Measurements from ENCODE around the gene HOXB6.

Gene HOXB6

GRCh38 chr17:48587276-48588073 lies 17.3 kb downstream of the HOXB6 start:
- CTCF ChIA-PET, result interaction anchor here (0.8 to 2.1 kb wide), 25 partner anchors 9 to 279 kb away, joined by 3 to 11 read pairs (median 4); partner anchors contain the start of gene HOXB8
- DNase-seq, result peak in 2 of 3 donors; percentile 70 to 81
- WGBS (ENCODE audit: insufficient coverage), result 6% methylated on average over 3 of the region's 5 CpGs
- Histone ChIP-seq H3K27ac (ENCODE audit: insufficient read depth in 1 of 2, low read depth in 1 of 2, low read length in 2 of 2, poor library complexity in 1 of 2, severe bottlenecking in 2 of 2) (peak overlapping the region; percentile 80 to 87), H3K27me3 (replicated peaks in 2 of 5; ENCODE audit: control insufficient read depth in 4 of 5, insufficient read depth in 5 of 5, low read length in 4 of 5) (peaks cover 0 to 9% (median 0%) of the 10 kb centered on the region in 5 experiments), H3K36me3 (ENCODE audit: control insufficient read depth in 4 of 4, insufficient read depth in 4 of 4, low read length in 3 of 4) (no peaks in the 10 kb centered on the region), H3K4me1 (ENCODE audit: control extremely low read depth in 1 of 4, control insufficient read depth in 4 of 4, insufficient read depth in 4 of 4, low read length in 3 of 4) (peaks cover 11 to 92% (median 71%) of the 10 kb centered on the region in 4 experiments), H3K9me3 (ENCODE audit: control extremely low read depth in 1 of 5, control insufficient read depth in 4 of 5, insufficient read depth in 2 of 5, low read depth in 1 of 5, low read length in 4 of 5) (no peaks in the 10 kb centered on the region), H3K4me3 (ENCODE audit: control insufficient read depth in 1 of 7, extremely low read depth in 1 of 7, insufficient read depth in 4 of 7, low read depth in 2 of 7, low read length in 6 of 7) (peak overlapping the region; percentile 48 to 97 (median 82))
- POLR2A ChIA-PET, result interaction anchor here (0.5 to 1.6 kb wide), 7 partner anchors 9 to 499 kb away, joined by 3 to 7 read pairs (median 3); no protein-coding TSS in a partner anchor

- ChIA-PET POLR2A (interaction anchor here (0.9 to 1.4 kb wide), 2 partner anchors 10 to 40 kb away, joined by 3 to 7 read pairs; no protein-coding TSS in a partner anchor), CTCF (interaction anchor here (0.8 to 2.1 kb wide), 12 partner anchors 12 to 279 kb away, joined by 3 to 11 read pairs (median 4); no protein-coding TSS in a partner anchor)
- peak overlapping the region; percentile 3 to 97 (median 82) for H3K4me3 ChIP-seq (ENCODE audit: control insufficient read depth in 1 of 7, extremely low read depth in 1 of 7, insufficient read depth in 4 of 7, low read depth in 2 of 7, low read length in 6 of 7)
- peaks cover 0 to 7% (median 0%) of the 10 kb centered on the region in 5 experiments for H3K27me3 ChIP-seq (replicated peaks in 2 of 5; ENCODE audit: control insufficient read depth in 4 of 5, insufficient read depth in 5 of 5, low read length in 4 of 5)
- under 1% methylated on average over 21 of the region's 34 CpGs for WGBS (ENCODE audit: insufficient coverage)
- no peaks in the 10 kb centered on the region for H3K9me3 ChIP-seq (ENCODE audit: control extremely low read depth in 1 of 5, control insufficient read depth in 4 of 5, insufficient read depth in 2 of 5, low read depth in 1 of 5, low read length in 4 of 5)
- H3K4me1 ChIP-seq (ENCODE audit: control extremely low read depth in 1 of 4, control insufficient read depth in 4 of 4, insufficient read depth in 4 of 4, low read length in 3 of 4), result peaks cover 11 to 93% (median 72%) of the 10 kb centered on the region in 4 experiments
- H3K36me3 ChIP-seq (ENCODE audit: control insufficient read depth in 4 of 4, insufficient read depth in 4 of 4, low read length in 3 of 4), result no peaks in the 10 kb centered on the region
- peak in 1 of 3 donors; percentile 40 for DNase-seq
- peak overlapping the region; percentile 80 to 87 for H3K27ac ChIP-seq (ENCODE audit: insufficient read depth in 1 of 2, low read depth in 1 of 2, low read length in 2 of 2, poor library complexity in 1 of 2, severe bottlenecking in 2 of 2)
Measured at GRCh38 chr17:48586355-48587258, 18.2 kb downstream of the HOXB6 start.

- H3K27me3 ChIP-seq (replicated peaks in 2 of 5; ENCODE audit: control insufficient read depth in 4 of 5, insufficient read depth in 5 of 5, low read length in 4 of 5), result peaks cover 0 to 4% (median 0%) of the 10 kb centered on the region in 5 experiments
- no peaks in the 10 kb centered on the region for H3K9me3 ChIP-seq (ENCODE audit: control extremely low read depth in 1 of 5, control insufficient read depth in 4 of 5, insufficient read depth in 2 of 5, low read depth in 1 of 5, low read length in 4 of 5)
- H3K36me3 ChIP-seq (ENCODE audit: control insufficient read depth in 4 of 4, insufficient read depth in 4 of 4, low read length in 3 of 4), result no peaks in the 10 kb centered on the region
- DNase-seq, result no peak
- peaks cover 13 to 95% (median 79%) of the 10 kb centered on the region in 4 experiments for H3K4me1 ChIP-seq (ENCODE audit: control extremely low read depth in 1 of 4, control insufficient read depth in 4 of 4, insufficient read depth in 4 of 4, low read length in 3 of 4)
- no peak overlapping the region for H3K27ac ChIP-seq (ENCODE audit: insufficient read depth in 1 of 2, low read depth in 1 of 2, low read length in 2 of 2, poor library complexity in 1 of 2, severe bottlenecking in 2 of 2)
- ChIA-PET POLR2A (interaction anchor here (0.6 to 0.8 kb wide), 2 partner anchors 8 to 495 kb away, joined by 3 read pairs; no protein-coding TSS in a partner anchor), CTCF (interaction anchor here (1.0 to 2.7 kb wide), 5 partner anchors 29 to 232 kb away, joined by 3 to 14 read pairs (median 6); no protein-coding TSS in a partner anchor)
- no peak overlapping the region for H3K4me3 ChIP-seq (ENCODE audit: control insufficient read depth in 1 of 7, extremely low read depth in 1 of 7, insufficient read depth in 4 of 7, low read depth in 2 of 7, low read length in 6 of 7)
- 100% methylated on average over 1 of the region's 2 CpGs for WGBS (ENCODE audit: insufficient coverage)
Measured at GRCh38 chr17:48584223-48584741, 20.5 kb downstream of the HOXB6 start.

GRCh38 chr17:48583708-48584222 lies 21.0 kb downstream of the HOXB6 start:
- Histone ChIP-seq H3K9me3 (ENCODE audit: control extremely low read depth in 1 of 5, control insufficient read depth in 4 of 5, insufficient read depth in 2 of 5, low read depth in 1 of 5, low read length in 4 of 5) (no peaks in the 10 kb centered on the region), H3K27me3 (replicated peaks in 2 of 5; ENCODE audit: control insufficient read depth in 4 of 5, insufficient read depth in 5 of 5, low read length in 4 of 5) (peaks cover 0 to under 1% (median 0%) of the 10 kb centered on the region in 5 experiments), H3K27ac (ENCODE audit: insufficient read depth in 1 of 2, low read depth in 1 of 2, low read length in 2 of 2, poor library complexity in 1 of 2, severe bottlenecking in 2 of 2) (no peak overlapping the region), H3K36me3 (ENCODE audit: control insufficient read depth in 4 of 4, insufficient read depth in 4 of 4, low read length in 3 of 4) (no peaks in the 10 kb centered on the region), H3K4me1 (ENCODE audit: control extremely low read depth in 1 of 4, control insufficient read depth in 4 of 4, insufficient read depth in 4 of 4, low read length in 3 of 4) (peaks cover 13 to 96% (median 80%) of the 10 kb centered on the region in 4 experiments), H3K4me3 (ENCODE audit: control insufficient read depth in 1 of 7, extremely low read depth in 1 of 7, insufficient read depth in 4 of 7, low read depth in 2 of 7, low read length in 6 of 7) (peak overlapping the region in 1 of 7 experiments; percentile 86)
- ChIA-PET CTCF (interaction anchor here (1.0 to 2.7 kb wide), 13 partner anchors 18 to 429 kb away, joined by 3 to 14 read pairs (median 4); no protein-coding TSS in a partner anchor), POLR2A (interaction anchor here (0.6 to 0.8 kb wide), 2 partner anchors 8 to 494 kb away, joined by 3 read pairs; no protein-coding TSS in a partner anchor)
- WGBS (ENCODE audit: insufficient coverage), result no CpG with 5 or more reads among the region's 3 CpGs
- no peak for DNase-seq

- no peaks in the 10 kb centered on the region for H3K9me3 ChIP-seq (ENCODE audit: control extremely low read depth in 1 of 5, control insufficient read depth in 4 of 5, insufficient read depth in 2 of 5, low read depth in 1 of 5, low read length in 4 of 5)
- POLR2A ChIA-PET, result interaction anchor here (0.9 kb wide), 1 partner anchor 36 kb away, joined by 3 read pairs; no protein-coding TSS in a partner anchor
- no peaks in the 10 kb centered on the region for H3K27me3 ChIP-seq (replicated peaks in 2 of 5; ENCODE audit: control insufficient read depth in 4 of 5, insufficient read depth in 5 of 5, low read length in 4 of 5)
- CTCF ChIA-PET, result interaction anchor here (0.8 to 2.7 kb wide), 15 partner anchors 19 to 428 kb away, joined by 3 to 14 read pairs (median 4); no protein-coding TSS in a partner anchor
- WGBS (ENCODE audit: insufficient coverage), result no CpG with 5 or more reads among the region's 7 CpGs
- H3K27ac ChIP-seq (ENCODE audit: insufficient read depth in 1 of 2, low read depth in 1 of 2, low read length in 2 of 2, poor library complexity in 1 of 2, severe bottlenecking in 2 of 2), result peak overlapping the region; percentile 40 to 91
- no peak for DNase-seq
- H3K4me1 ChIP-seq (ENCODE audit: control extremely low read depth in 1 of 4, control insufficient read depth in 4 of 4, insufficient read depth in 4 of 4, low read length in 3 of 4), result peaks cover 8 to 86% (median 72%) of the 10 kb centered on the region in 4 experiments
- H3K36me3 ChIP-seq (ENCODE audit: control insufficient read depth in 4 of 4, insufficient read depth in 4 of 4, low read length in 3 of 4), result no peaks in the 10 kb centered on the region
- H3K4me3 ChIP-seq (ENCODE audit: control insufficient read depth in 1 of 7, extremely low read depth in 1 of 7, insufficient read depth in 4 of 7, low read depth in 2 of 7, low read length in 6 of 7), result peak overlapping the region in 4 of 7 experiments; percentile 64 to 86 (median 78)
Measured at GRCh38 chr17:48582750-48583069, 22.1 kb downstream of the HOXB6 start.

Measured in common myeloid progenitor, CD34-positive (primary cell).